Peyer's patch (tissue), 4 donors: Measurements from ENCODE around the gene ATF2. TPM values are rescaled to one million over a fixed set of nuclear protein-coding genes. Genes with fewer than 3 reads are reported as not detected.

ENCODE experiments used
- DNase-seq, 3 donors: peaks; one replicate each; pipeline ENCODE4 v3.0.0-alpha.2; 2017 to 2019
- H3K27ac ChIP-seq, 4 donors: fragments of 200-600 bp; sonication (generic); one replicate each; pipeline ENCODE4 v1.5.1; 2016 to 2019
- H3K27me3 ChIP-seq, 2 donors: fragments of 200-600 bp; sonication (generic); one replicate each; pipeline ENCODE4 v1.5.1; 2019
- H3K36me3 ChIP-seq, 3 donors: fragments of 200-600 bp; sonication (generic); one replicate each; pipeline ENCODE4 v1.5.1; 2016 to 2019
- H3K4me1 ChIP-seq, 4 donors: fragments of 200-600 bp; sonication (generic); one replicate each; pipeline ENCODE4 v1.5.1; 2016 to 2019
- H3K4me3 ChIP-seq, 4 donors: fragments of 200-600 bp; sonication (generic); 1 replicate in 3 of 4; 2 replicates in 1 of 4; pipeline ENCODE4 v1.5.1; 2016 to 2019; ENCODE audit warnings: mild to moderate bottlenecking in 1 of 4
- H3K9me3 ChIP-seq, 4 donors: fragments of 200-600 bp; sonication (generic); one replicate each; pipeline ENCODE4 v1.5.1; 2016 to 2019; ENCODE audit warnings: mild to moderate bottlenecking in 1 of 4
- CTCF ChIP-seq, 6 experiments: fragments of 450-650 bp in 4 of 6; fragments of 200-600 bp in 2 of 6; sonication (generic) in 1 of 6; IDR thresholded peaks; one replicate each; pipeline ENCODE4 v1.5.1; 2017 to 2019; ENCODE audit warnings: antibody characterized with exemption in 6 of 6, mild to moderate bottlenecking in 3 of 6, moderate library complexity in 1 of 6
- POLR2A ChIP-seq, 2 donors: fragments of 450-650 bp; IDR thresholded peaks; one replicate each; pipeline ENCODE4 v1.5.1; 2017; ENCODE audit warnings: antibody characterized with exemption in 2 of 2, mild to moderate bottlenecking in 2 of 2, moderate library complexity in 2 of 2
- total RNA-seq, 4 donors: library from RNA; depleted of rRNA; stranded (reverse); fragments of >200 nt; gene quantifications; one replicate each; pipeline ENCODE4 v1.1.0, GENCODE V29; 2016

Gene ATF2
- total RNA-seq, 4 donors from 2014 or later, result 46.8 to 54.5 (median 51.0) TPM

DNA sequence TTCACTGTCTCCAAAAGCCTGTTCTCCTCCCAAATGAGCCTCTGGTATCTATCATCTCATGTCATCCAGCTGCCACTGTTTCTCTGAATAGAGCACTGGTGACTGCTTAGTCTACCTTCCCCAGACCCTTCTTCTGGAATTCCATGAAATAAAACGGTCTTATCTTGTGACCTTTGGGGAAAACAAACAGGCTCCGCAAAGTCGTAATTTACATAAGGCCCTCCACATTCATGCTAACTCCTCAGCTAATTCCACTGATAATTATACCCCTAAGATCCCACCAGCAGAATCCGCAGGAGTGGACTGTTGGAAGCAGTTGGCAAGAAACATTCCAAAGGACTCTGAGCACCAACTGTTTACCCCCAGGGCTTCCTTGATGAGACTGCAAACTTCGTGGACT lies 129.0 kb downstream of the ATF2 start:
- TF ChIP-seq POLR2A (IDR thresholded peaks at IDR 0.05) (no peak), CTCF (IDR thresholded peaks at IDR 0.05) (no peak)
- no peak overlapping the region for H3K27ac ChIP-seq
- no peaks in the 10 kb centered on the region for H3K36me3 ChIP-seq

GRCh38 chr2:175037941-175038340 lies 130.1 kb downstream of the ATF2 start:
- H3K9me3 ChIP-seq, result no peaks in the 10 kb centered on the region
- H3K4me3 ChIP-seq, result no peak overlapping the region
- no peaks in the 10 kb centered on the region for H3K36me3 ChIP-seq
- no peaks in the 10 kb centered on the region for H3K27me3 ChIP-seq
- no peak for DNase-seq
- H3K4me1 ChIP-seq, result no peaks in the 10 kb centered on the region
- H3K27ac ChIP-seq, result no peak overlapping the region
- TF ChIP-seq CTCF (IDR thresholded peaks at IDR 0.05) (no peak), POLR2A (IDR thresholded peaks at IDR 0.05) (no peak)

More for the DNA sequence above, 129.0 kb downstream of the ATF2 start:
- H3K27me3 ChIP-seq, result no peaks in the 10 kb centered on the region
- H3K4me3 ChIP-seq, result no peak overlapping the region
- no peaks in the 10 kb centered on the region for H3K4me1 ChIP-seq
- H3K9me3 ChIP-seq, result no peaks in the 10 kb centered on the region
- no peak for DNase-seq

GRCh38 chr2:175036582-175037018 lies 131.4 kb downstream of the ATF2 start:
- no peaks in the 10 kb centered on the region for H3K27me3 ChIP-seq
- H3K27ac ChIP-seq, result no peak overlapping the region
- H3K4me3 ChIP-seq, result no peak overlapping the region
- no peak for DNase-seq
- H3K4me1 ChIP-seq, result no peaks in the 10 kb centered on the region
- H3K9me3 ChIP-seq, result no peaks in the 10 kb centered on the region
- TF ChIP-seq POLR2A (IDR thresholded peaks at IDR 0.05) (no peak), CTCF (IDR thresholded peaks at IDR 0.05) (peak; percentile 23 to 70 (median 64))
- H3K36me3 ChIP-seq, result no peaks in the 10 kb centered on the region

DNA sequence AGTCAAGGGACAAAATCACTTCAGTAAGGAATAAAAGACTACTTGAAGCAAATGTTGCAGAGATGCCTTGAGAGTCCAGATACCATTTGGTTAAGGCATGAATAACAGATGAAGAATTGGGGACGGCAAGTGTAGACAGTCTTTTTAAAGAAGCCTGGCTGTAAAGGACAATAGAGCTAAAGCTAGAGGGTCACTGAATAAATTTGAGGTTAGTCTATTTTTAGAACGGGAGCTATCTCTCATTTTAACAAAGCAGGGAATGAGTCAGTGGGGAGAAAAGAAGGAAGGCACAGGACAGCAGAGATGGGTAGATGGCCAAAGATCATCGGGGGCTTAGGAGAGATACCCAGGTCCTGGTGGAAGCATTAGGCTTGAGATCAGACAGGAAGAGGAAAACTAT lies 132.2 kb downstream of the ATF2 start:
- no peak overlapping the region for H3K27ac ChIP-seq
- no peaks in the 10 kb centered on the region for H3K27me3 ChIP-seq
- no peaks in the 10 kb centered on the region for H3K9me3 ChIP-seq
- no peak for DNase-seq
- H3K4me3 ChIP-seq, result no peak overlapping the region
- H3K36me3 ChIP-seq, result no peaks in the 10 kb centered on the region
- no peak for TF ChIP-seq POLR2A (IDR thresholded peaks at IDR 0.05)
- TF ChIP-seq CTCF (IDR thresholded peaks at IDR 0.05), result no peak
- no peaks in the 10 kb centered on the region for H3K4me1 ChIP-seq

DNA sequence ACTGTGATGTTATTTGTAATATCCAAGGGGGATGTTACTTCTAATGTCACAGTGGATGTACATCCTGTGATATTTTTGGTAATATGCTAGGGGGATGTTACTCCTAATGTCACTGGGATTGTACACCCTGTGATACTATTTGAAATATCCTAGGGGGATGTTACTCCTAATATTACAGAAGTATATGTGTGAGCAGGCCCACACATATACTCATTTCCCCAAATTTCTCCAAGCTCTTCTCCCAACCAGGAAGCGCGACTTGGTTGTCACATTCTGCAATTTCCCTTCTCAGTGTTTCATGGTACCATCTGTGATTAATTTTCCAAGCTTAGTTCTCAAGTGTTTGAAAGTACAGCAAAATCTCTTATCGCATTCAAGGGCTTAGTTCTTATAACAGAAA lies 133.3 kb downstream of the ATF2 start:
- no peaks in the 10 kb centered on the region for H3K9me3 ChIP-seq
- no peaks in the 10 kb centered on the region for H3K4me1 ChIP-seq
- H3K4me3 ChIP-seq, result no peak overlapping the region
- no peaks in the 10 kb centered on the region for H3K36me3 ChIP-seq
- H3K27ac ChIP-seq, result no peak overlapping the region
- no peaks in the 10 kb centered on the region for H3K27me3 ChIP-seq
- TF ChIP-seq POLR2A (IDR thresholded peaks at IDR 0.05), result no peak
- TF ChIP-seq CTCF (IDR thresholded peaks at IDR 0.05), result no peak
- DNase-seq, result no peak
